ENCODE data around the gene MEGF6. TPM values are rescaled to one million over a fixed set of nuclear protein-coding genes. Genes with fewer than 3 reads are reported as not detected.

The MEGF6 gene
- total and polyA plus RNA-seq, 2 of the 8 experiments (the other 6 are each of a cell fraction or from before 2014, with no cell fraction given), result 4.1 to 14.8 TPM

DNA sequence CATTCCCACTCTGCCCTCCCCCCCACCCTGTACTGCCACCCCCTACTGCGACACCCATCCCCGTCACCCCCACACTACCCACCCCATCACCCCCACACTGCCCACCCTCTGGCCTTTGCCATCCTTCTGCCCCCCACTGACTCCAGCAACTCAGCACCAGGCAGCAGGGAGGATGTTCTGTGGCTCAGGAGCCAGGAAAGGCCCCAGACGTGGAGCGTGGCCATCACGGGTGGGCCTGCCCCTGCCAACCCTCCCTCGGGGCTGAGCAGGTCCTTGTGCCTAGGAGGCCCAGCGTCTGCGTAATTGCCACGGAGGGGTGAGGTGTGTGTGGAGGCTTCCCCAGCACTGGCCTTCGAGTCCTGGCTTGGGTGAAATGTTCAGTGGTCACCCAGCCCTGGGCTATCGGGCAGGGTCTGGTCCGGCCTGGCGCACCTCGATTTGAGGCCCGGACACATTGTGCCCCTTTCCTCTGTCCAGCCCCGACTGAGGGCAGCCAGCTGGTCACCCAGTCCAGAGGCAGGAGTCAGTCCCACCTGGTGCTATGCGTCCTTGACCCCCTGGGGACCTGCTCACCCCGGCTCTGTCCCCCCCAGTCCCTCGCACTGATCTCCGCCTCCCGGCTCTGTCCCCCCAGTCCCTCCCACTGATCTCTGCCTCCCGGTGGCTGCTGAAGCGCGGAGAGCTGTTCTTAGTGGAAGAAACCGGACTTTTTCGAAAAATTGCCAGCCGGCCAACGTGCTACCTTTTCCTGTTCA, 133.9 kb downstream of the MEGF6 start (continued):
- no peak for TF ChIP-seq RNF2 (IDR thresholded peaks at IDR 0.05; ENCODE audit: borderline replicate concordance, low read depth, low read length, missing control alignments, poor library complexity, severe bottlenecking)
- no peak for TF ChIP-seq KDM4A (IDR thresholded peaks at IDR 0.05; ENCODE audit: low read depth, low read length, severe bottlenecking)
- TF ChIP-seq YY1 (IDR thresholded peaks at IDR 0.05; ENCODE audit: low read depth, low read length), result no peak

All from H1 (cell line).